Progenitor cell of endocrine pancreas (in vitro differentiated cells): ENCODE data around the gene PITPNC1. TPM values are rescaled to one million over a fixed set of nuclear protein-coding genes. Genes with fewer than 3 reads are reported as not detected.
"Not testable (repeated sequence)": the region's sequence is repeated elsewhere in the genome, so short reads cannot be mapped to it uniquely, and the experiment has no call there.

Source experiments
- DNase-seq: peaks from one replicate; pipeline ENCODE4 v3.0.0; 2021; ENCODE audit warnings: low spot score; ENCODE audit not compliant: unreplicated experiment
- H3K27ac Mint-ChIP-seq: 2 replicates; pipeline ENCODE4 v1.8.0; 2021; ENCODE audit warnings: mild to moderate bottlenecking, moderate library complexity, mixed read lengths
- H3K27me3 Mint-ChIP-seq: 2 replicates; pipeline ENCODE4 v1.8.0; 2021; ENCODE audit warnings: mixed read lengths
- H3K36me3 Mint-ChIP-seq: 2 replicates; pipeline ENCODE4 v1.8.0; 2022; ENCODE audit warnings: mixed read lengths; ENCODE audit not compliant: insufficient read depth
- H3K4me1 Mint-ChIP-seq: 2 replicates; pipeline ENCODE4 v1.8.0; 2021; ENCODE audit warnings: low read depth, mixed read lengths
- H3K4me3 Mint-ChIP-seq: 2 replicates; pipeline ENCODE4 v1.8.0; 2021; ENCODE audit warnings: low read depth, mild to moderate bottlenecking, moderate library complexity, mixed read lengths
- H3K9me3 Mint-ChIP-seq: 2 replicates; pipeline ENCODE4 v1.8.0; 2021; ENCODE audit warnings: low read depth, mixed read lengths
- CTCF ChIP-seq: fragments of 200-600 bp; sonication (generic); IDR thresholded peaks from one replicate; pipeline ENCODE4 v1.5.0; 2021; ENCODE audit warnings: antibody characterized with exemption, mild to moderate bottlenecking; ENCODE audit not compliant: unreplicated experiment
- total RNA-seq: library from RNA; stranded (reverse); gene quantifications from 2 replicates; pipeline ENCODE4 v1.2.1, GENCODE V29; 2021

The PITPNC1 gene
- total RNA-seq, 1 donor from 2014 or later: 53.2 TPM

- DNase-seq: peak; percentile 99
- H3K27me3 Mint-ChIP-seq: no peaks in the 10 kb centered on the region
- H3K36me3 Mint-ChIP-seq: peaks cover 8% of the 10 kb centered on the region
- TF ChIP-seq CTCF: peak; percentile 93
- peak within 1 kb of the TSS; percentile 98 for H3K4me3 Mint-ChIP-seq
- H3K27ac Mint-ChIP-seq: peak within 1 kb of the TSS; percentile 99
- H3K9me3 Mint-ChIP-seq: peaks cover 6% of the 10 kb centered on the region
- peaks cover 9% of the 10 kb centered on the region for H3K4me1 Mint-ChIP-seq
Observed at GRCh38 chr17:67717624-67718324, 340.7 kb downstream of the PITPNC1 start, which contains the start of gene NOL11. Gene NOL11 (plus strand): TSS chr17:67717936. CDS start chr17:67717948, 12 bp downstream.

- Mint-ChIP-seq H3K4me1 (peaks cover 9% of the 10 kb centered on the region), H3K36me3 (peaks cover 8% of the 10 kb centered on the region), H3K27me3 (no peaks in the 10 kb centered on the region), H3K4me3 (peak overlapping the region; percentile 98), H3K27ac (peak overlapping the region; percentile 99), H3K9me3 (peaks cover under 1% of the 10 kb centered on the region)
- no peak for TF ChIP-seq CTCF
- peak; percentile 14 for DNase-seq
Observed at GRCh38 chr17:67718325-67718941, 341.4 kb downstream of the PITPNC1 start.

DNA sequence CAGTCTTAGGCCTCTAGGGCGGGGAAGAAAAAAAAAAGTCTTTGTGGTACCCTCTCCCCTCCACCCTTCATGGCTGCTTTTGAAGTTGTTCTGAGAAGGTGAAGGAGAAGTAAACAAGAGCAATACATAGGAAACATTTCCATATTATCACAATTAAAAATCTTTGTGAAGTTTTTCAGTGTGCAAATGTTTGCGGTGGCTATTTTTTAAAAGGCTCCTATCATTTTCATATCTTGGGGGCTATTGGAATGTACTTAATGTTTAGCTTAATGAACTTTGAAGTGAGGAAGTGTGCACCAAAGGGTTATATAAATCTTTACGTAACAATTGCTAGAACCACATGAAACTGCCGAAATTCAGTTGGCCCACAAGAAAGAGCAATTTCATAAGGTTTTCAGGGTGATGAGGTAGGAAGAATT lies 348.3 kb downstream of the PITPNC1 start:
- H3K9me3 Mint-ChIP-seq: no peaks in the 10 kb centered on the region
- no peak overlapping the region for H3K4me3 Mint-ChIP-seq
- H3K27me3 Mint-ChIP-seq: no peaks in the 10 kb centered on the region
- peaks cover 39% of the 10 kb centered on the region for H3K36me3 Mint-ChIP-seq
- H3K4me1 Mint-ChIP-seq: no peaks in the 10 kb centered on the region
- no peak for DNase-seq
- no peak for TF ChIP-seq CTCF
- no peak overlapping the region for H3K27ac Mint-ChIP-seq

DNA sequence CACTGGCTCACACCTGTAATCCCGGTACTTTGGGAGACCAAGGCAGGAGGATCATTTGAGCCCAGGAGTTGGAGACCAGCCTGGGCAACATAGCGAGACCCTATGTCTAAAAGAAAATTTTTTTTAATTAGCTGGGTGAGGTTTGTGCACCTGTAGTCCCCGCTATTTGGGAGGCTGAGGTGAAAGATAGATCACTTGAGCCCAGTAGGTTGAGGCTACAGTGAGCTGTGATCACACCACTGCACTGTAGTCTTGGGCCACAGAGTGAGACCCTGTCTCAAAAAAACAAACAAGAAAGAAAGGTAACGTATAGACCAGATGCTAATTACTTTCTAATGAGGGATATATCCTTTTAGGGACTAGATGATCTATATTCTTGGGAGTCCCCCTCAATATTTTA lies 348.7 kb downstream of the PITPNC1 start:
- Mint-ChIP-seq H3K4me1 (no peaks in the 10 kb centered on the region), H3K27ac (no peak overlapping the region), H3K9me3 (no peaks in the 10 kb centered on the region), H3K4me3 (no peak overlapping the region), H3K27me3 (no peaks in the 10 kb centered on the region), H3K36me3 (peaks cover 43% of the 10 kb centered on the region)
- no peak for TF ChIP-seq CTCF
- DNase-seq: no peak

DNA sequence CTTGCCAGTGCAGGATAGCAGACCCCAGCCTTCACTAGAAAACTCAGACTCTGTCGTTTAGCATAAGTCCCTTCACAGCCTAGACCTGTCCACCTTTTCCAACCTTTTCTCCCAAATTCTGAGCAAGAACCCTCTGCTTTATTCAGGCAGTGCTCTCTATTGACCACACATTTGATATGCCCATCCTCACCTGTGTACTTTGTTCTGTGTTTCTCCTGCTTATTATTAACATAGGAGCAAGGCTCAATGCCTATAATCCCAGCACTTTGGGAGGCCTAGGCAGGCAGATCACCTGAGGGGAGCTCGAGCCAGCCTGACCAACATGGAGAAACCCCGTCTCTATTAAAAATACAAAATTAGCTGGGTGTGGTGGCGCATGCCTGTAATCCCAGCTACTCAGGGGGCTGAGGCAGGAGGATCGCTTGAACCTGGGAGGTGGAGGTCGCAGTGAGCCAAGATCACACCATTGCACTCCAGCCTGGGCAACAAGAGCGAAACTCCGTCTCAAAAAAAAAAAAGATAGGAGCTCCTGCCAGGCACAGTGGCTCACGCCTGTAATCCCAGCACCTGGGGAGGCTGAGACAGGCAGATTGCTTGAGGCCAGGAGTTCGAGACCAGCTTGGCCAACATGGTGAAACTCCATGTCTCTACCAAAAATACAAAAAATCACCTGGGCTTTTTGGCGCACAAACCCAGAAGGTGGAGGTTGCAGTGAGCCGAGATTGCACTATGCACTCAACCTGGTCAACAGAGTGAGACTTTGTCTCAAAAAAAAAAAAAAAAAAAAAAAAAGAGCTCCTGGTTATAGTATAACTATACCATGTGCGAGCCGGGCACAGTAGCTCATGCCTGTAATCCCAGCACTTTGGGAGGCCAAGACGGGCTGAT lies 350.3 kb downstream of the PITPNC1 start:
- H3K4me3 Mint-ChIP-seq: not testable (repeated sequence)
- H3K36me3 Mint-ChIP-seq: peaks cover 46% of the 10 kb centered on the region

More for the DNA sequence above, 350.3 kb downstream of the PITPNC1 start:
- H3K9me3 Mint-ChIP-seq, H3K4me1 Mint-ChIP-seq, H3K27ac Mint-ChIP-seq, DNase-seq, H3K27me3 Mint-ChIP-seq: not testable (repeated sequence)
